Measurements from ENCODE around the gene MAMDC2.

Gene MAMDC2

DNA sequence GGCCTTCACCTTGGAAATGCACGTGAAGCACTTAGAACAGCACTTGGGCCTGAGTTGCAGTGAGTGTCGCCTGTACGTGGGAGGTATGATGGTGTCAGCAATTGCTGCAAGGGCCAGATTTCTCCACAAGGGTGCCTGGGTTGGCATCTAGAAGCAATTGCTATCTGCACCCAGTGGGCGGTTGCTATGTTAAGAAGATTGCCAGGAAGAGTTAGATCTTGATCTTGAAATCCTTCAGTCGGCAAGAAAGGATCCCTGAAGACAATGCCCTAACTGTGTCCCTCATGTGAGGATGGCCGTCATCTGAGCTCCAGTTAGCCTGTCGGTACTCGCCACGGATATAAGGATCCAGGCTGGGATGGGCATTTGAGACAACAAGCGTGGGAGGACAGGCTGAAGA, 62.9 kb downstream of the MAMDC2 start:
- no peak for DNase-seq (ENCODE audit: low read depth in 2 of 2)

DNA sequence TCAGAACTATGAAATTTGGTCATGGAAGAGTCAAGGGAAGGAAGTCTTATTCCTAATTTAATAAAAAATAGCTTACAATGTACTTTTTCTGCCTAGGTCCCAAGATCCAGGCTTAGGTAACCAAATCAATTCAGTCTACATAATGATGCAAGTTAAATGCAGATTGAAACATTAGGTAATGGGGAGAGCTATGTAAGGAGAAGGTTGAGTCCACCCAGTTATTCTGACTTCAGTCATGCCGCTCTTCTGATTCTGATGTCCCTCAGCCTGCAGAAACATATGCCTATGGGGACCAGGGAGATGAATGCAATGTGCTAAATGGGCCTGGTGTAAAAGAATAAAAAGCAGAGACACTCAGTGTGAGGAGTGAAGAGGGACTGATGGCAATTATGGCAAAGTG, 63.9 kb downstream of the MAMDC2 start:
- no peak for DNase-seq (ENCODE audit: low read depth in 2 of 2)

DNA sequence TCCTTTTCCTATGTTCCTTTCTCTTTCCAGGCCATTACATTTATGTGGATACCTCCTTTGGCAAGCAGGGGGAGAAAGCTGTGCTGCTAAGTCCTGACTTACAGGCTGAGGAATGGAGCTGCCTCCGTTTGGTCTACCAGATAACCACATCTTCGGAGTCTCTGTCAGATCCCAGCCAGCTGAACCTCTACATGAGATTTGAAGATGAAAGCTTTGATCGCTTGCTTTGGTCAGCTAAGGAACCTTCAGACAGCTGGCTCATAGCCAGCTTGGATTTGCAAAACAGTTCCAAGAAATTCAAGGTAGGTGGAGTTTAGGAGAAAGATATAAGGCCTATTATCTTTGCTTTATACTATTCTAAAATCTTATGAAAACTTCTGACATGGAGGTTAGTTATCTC, 64.5 kb downstream of the MAMDC2 start:
- no peak for DNase-seq (ENCODE audit: low read depth in 2 of 2)

- DNase-seq (ENCODE audit: low read depth in 2 of 2): no peak
Measured at GRCh38 chr9:70110194-70111041, 66.8 kb downstream of the MAMDC2 start.

GRCh38 chr9:70111042-70111602, 67.5 kb downstream of the MAMDC2 start:
- peak; percentile 2 to 21 for DNase-seq (ENCODE audit: low read depth in 2 of 2)

DNA sequence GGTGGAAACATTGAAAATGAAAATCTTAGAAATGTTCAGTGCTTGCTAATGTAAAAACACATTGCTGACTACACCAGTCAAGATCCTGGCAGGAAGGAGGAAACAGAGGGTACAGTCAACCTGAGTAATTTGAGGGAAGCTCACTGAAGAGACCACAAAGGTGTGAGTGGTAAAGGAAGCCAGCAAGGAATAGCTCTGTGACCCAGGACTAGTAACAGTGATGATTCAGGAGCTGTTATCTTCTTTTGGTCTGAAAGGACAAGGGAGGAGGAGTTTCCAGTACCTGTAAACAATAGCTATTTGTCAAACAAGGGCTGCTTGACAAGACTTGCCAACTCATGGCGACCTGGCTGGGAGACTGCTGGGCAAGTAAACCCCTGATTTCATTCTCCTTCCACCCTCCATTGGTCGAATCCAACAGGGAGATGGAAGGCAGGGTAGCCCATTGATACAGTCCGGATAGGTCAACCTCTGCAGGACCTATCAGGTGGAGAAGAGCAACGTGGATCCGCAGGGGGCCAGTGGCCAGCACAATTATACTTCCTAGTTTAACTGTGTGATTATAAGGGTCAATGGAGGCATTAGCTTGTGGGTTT, 68.1 kb downstream of the MAMDC2 start:
- no peak for DNase-seq (ENCODE audit: low read depth in 2 of 2)

DNA sequence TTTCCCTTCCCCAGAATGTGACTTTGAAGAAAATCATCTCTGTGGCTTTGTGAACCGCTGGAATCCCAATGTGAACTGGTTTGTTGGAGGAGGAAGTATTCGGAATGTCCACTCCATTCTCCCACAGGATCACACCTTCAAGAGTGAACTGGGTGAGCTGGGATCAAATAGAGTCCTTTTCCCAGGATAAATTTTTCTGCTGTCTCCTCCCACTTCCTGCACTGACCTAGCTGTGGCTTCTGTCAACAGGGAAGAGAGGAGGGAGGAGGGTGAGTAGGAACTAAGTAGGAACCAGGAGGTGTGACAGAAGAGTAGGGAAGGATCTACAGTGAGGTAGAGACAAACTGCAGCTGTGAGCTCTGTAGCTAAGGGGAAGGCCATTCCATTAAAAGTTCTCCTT, 69.3 kb downstream of the MAMDC2 start:
- DNase-seq (ENCODE audit: low read depth in 2 of 2): no peak

- no peak for DNase-seq (ENCODE audit: low read depth in 2 of 2)
Measured at GRCh38 chr9:70113403-70114022, 69.9 kb downstream of the MAMDC2 start.

- no peak for DNase-seq (ENCODE audit: low read depth in 2 of 2)
Measured at GRCh38 chr9:70114898-70115297, 71.2 kb downstream of the MAMDC2 start.

DNA sequence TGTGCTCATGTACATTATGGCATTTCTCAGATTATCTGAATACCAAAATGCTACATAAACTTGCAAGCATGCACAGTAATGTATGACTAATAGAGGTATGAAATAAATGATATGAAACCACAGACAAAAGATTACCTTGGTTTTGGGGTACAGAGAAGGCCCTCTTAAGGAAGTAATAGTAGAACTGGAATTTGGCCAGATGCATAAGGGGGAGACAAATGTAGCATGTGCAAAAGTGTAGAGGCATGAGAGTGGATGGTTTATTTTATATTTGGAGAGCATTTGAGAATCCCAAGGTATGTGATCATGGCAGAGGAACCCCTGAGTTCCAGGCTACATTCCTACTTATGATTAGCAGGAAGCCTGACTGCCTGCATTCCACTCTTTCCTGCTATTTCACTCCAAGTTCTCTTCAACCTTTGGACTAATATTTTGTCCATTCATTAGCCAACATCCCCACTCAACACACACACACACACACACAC, 74.2 kb downstream of the MAMDC2 start:
- no peak for DNase-seq (ENCODE audit: low read depth in 2 of 2)

- no peak for DNase-seq (ENCODE audit: low read depth in 2 of 2)
Measured at GRCh38 chr9:70119786-70120185, 76.1 kb downstream of the MAMDC2 start.

- no peak for DNase-seq (ENCODE audit: low read depth in 2 of 2)
Measured at GRCh38 chr9:70120834-70121510, 77.3 kb downstream of the MAMDC2 start.

GRCh38 chr9:70121818-70122436, 78.3 kb downstream of the MAMDC2 start:
- DNase-seq (ENCODE audit: low read depth in 2 of 2): no peak

DNA sequence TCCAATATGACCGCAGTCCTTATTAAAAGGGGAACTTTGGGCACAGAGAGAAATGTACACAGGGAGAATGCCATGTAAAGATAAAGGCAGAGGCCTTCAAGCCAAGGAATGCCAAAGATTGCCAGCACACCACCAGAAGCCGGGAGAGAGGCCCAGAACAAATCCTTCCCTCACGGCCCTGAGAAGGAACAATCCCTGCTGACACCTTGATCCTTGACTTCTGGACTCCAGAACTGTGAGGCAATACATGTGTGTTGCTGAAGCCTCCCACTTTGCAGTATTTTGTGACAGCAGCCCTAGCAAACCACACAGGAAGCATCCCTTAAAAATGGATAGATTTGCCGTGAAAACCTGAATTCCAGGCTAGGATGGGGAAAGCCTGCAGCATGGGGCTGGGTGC, 80.0 kb downstream of the MAMDC2 start:
- DNase-seq (ENCODE audit: low read depth in 2 of 2): no peak

DNA sequence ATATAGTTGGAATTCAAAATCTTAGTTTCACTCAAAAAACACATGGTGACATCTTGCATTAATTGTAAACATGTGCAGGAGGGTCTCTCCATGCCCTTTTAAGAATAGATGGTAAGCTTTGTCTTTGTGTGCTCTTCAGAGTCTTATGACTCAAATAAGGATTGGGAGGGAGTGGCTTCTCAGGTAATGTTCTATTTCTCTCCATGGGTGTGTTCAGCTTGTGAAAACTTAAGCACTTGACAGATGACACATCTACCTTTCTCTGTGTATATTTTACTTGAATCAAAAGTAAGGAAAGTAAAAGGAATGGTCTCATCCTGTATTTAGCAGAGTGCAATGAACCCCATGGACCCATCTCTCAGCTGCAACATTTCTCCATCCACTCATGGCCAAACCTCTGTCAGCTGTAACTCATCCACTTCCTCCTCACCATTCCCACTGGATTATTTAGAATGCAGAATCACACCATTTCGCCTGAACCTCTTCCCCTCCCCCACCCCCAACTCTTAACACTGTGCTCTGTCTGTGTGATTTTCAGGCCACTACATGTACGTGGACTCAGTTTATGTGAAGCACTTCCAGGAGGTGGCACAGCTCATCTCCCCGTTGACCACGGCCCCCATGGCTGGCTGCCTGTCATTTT, 82.1 kb downstream of the MAMDC2 start:
- DNase-seq (ENCODE audit: low read depth in 2 of 2): no peak

DNA sequence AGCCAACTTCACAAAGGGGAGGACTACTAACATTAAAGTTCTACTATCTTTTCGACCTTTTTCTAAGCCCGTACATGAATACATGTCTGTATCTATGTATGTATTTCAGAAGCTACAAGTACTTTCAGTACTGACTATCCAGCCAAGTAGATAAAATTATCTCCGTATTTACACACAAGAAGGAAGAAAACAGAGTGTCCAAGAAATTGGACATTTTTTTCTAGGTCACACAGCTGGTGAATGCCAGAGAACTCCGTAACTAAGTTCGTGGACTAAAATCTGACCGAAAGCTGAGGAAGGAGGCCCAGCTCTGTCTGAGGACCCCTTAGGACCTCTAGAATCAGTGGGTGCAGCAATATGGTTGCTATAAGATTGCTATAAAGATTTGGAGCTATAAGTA, 83.4 kb downstream of the MAMDC2 start:
- DNase-seq (ENCODE audit: low read depth in 2 of 2): no peak

DNA sequence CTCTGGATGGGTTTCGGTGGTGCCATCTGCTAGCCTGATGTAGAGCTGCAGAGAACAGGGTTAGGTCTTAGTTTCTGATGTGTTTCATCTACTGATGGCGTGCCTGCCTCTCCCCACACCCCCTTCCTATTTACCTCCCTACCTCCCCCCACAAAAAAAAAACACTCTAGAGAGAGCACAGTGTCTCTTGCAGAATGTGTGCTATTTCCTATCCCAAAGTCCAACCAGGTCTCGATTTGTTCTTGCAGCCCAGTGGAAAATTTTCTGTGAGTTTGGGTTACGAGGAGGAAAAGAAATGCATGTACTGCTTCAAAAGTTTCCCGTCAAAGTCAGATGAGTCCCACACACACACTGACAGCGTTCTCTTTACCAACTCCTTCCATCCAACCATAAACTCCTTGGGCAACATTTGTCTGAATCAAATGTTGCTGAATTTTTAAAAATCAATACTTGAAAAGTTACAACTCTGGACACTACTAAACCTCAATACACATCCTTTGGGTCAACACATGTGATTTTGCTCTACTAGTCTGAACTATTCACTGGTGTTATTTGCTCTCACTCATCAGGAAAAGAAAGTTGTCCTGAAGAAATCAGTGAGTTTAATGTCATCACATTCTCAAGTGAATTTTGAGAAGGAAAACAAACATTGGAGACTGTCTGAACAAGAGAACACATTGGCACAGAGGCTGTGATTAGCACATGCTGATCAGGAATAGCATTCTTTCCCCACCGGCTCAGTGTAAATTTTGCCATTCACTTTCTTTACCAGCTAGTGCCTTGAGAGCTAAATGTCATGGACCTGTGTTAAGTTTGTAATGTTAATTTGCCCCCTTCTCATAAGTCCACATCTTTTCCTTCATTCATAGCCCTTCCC, 84.1 kb downstream of the MAMDC2 start:
- DNase-seq (ENCODE audit: low read depth in 2 of 2): no peak

DNA sequence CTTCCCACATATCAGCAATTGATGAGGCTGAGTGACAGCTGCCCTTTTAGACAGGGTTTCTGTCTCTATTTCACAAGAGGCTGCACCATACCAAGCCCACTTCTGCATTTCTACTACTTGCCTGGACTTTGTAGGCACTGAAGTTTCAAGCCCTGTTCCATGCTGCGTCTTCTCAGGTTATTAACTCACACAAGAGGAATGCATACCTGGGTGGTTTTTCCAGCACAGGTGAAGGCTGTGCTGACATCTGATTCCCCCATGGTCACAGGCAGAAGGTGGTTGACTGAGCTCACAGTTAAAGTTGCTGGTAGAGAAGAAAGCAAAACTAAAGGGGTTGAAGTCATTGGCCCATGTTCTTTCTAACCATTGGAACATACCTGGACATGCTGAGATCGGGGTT, 86.6 kb downstream of the MAMDC2 start:
- no peak for DNase-seq (ENCODE audit: low read depth in 2 of 2)

DNA sequence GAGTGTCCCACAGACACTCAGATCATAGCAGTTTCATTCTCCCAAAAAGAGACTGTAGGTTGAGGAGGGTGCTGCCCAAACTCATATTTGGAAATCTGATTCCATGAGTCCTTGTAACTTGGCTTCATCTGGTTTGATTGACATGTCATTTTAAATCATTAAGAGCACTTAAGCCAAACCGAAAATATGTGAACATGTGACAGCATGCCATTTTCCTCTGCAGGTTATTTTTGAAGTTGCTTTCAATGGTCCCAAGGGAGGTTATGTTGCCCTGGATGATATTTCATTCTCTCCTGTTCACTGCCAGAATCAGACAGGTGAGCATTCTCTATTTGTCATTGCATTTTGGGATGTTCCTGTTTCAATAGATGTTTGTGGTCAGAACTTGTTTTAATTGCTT, 87.6 kb downstream of the MAMDC2 start:
- DNase-seq (ENCODE audit: low read depth in 2 of 2): no peak
